D341Med (cell line): ENCODE data around the gene ZNF318.
"Not testable (repeated sequence)": the region's sequence is repeated elsewhere in the genome, so short reads cannot be mapped to it uniquely, and the experiment has no call there.

Experiments used
- DNase-seq: peaks from one replicate; pipeline ENCODE4 v3.0.0; 2012; ENCODE audit warnings: low spot score

ZNF318 gene

DNA sequence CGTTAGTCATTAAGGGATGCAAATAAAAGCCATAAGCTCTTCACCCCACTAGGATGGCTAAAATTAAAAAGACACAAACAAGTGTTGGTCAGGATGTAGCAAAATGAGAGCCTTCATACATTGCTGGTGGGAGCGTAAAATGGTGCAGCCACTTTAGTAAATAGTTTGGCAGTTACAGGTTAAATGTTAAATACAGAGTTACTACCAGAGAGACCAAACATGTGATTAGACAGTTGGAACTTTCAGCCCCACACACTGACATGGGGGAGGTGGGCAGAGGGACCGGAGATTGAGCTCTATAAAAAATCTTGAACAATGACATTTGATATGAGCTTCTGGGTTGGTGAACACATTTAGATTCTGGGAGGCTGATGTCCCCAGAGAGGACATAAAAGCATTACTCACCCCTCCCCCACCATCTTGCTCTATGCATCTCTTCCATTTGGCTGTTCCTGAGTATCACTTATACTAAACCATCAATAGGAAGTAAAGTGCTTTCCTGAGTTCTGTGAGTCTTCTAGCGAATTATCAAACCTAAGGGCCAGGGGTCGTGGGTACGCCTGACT is 20.4 kb upstream of the ZNF318 start:
- DNase-seq, result no peak

DNA sequence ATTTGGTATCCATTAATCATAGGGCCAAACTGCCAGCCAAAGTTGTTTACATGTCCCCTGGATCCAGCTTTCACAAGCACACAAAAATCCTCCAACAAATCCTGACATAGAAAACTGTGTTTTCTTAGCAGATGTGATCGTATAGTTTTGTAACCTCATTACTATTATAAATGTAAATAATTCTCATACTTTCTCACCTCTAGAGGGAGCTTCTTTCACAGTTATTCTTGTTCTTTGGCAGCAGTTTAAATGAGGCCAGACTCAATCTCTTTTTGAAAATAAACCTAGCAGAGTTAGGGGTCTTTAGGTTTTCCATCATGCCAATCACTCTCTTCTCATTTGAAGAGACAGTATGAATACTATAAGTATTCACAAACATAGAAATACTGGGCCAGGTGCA is 17.0 kb upstream of the ZNF318 start:
- DNase-seq, result no peak

GRCh38 chr6:43383021-43383667 is 13.7 kb upstream of the ZNF318 start:
- DNase-seq, result no peak

DNA sequence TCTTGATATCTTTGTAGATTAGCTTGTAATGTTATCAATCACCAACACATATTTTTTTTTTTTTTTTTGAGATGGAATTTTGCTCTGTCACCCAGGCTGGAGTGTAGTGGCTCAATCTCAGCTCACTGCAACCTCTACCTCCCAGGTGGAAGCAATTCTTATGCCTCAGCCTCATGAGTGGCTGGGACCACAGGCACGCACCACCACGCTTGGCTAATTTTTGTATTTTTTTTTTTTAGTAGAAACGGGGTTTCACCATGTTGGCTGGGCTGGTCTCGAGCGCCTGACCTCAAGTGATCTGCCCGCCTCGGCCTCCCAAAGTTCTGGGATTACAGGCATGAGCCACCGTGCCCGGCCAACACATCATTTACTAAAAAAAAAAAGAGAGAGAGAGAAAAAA is 11.4 kb upstream of the ZNF318 start:
- DNase-seq, result not testable (repeated sequence)

GRCh38 chr6:43378631-43379030 is 9.2 kb upstream of the ZNF318 start:
- DNase-seq, result no peak

DNA sequence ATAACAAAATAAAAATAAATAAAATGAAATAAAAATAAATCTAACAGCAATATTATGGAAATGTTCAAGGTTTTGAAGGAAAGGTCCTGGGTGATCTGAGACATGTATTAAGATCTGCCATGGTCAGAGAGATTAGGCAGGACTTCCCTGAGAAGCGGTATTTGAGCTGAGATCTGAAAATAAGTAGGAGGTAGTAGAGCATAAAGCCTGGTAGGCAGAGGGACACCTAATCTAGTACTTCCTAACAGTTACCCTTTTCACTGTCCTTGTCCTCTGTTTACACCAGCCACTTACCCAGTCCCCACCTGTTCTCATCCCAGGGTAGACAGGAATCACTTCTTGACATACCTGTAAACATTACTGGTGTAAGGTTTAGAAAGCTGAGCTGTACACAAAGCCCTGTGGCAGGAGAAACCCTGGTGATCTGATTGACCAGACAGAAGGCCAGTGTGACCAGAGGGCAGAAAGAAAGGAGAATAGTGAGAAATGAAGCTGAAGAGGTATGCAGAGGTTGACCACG is 8.3 kb upstream of the ZNF318 start:
- no peak for DNase-seq

DNA sequence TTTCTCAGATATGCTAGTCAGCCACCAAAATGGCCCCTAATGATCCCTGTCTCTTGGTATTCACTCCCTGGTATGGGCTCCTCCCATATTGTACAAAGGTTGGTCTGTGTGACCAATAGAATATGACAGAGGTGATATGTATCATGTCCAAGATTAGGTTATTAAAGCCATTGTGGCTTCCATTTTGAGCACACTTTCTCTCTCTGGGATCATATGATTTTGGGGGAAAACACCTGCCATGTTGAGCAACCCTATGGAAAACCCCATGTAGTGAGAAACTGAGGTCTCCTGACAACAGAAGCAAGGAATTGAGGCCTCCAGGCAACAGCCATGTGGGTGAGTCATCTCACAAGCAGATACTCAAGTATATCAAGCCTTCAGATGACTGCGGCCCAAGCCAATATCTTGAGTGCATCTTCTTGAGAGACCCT is 7.1 kb upstream of the ZNF318 start:
- no peak for DNase-seq

- no peak for DNase-seq
These were observed 6.2 kb upstream of the ZNF318 start for GRCh38 chr6:43375693-43376092.

- no peak for DNase-seq
These were observed 3.9 kb upstream of the ZNF318 start for GRCh38 chr6:43373252-43373875.

GRCh38 chr6:43370003-43370580 is 645 bp upstream of the ZNF318 start:
- not testable (repeated sequence) for DNase-seq

DNA sequence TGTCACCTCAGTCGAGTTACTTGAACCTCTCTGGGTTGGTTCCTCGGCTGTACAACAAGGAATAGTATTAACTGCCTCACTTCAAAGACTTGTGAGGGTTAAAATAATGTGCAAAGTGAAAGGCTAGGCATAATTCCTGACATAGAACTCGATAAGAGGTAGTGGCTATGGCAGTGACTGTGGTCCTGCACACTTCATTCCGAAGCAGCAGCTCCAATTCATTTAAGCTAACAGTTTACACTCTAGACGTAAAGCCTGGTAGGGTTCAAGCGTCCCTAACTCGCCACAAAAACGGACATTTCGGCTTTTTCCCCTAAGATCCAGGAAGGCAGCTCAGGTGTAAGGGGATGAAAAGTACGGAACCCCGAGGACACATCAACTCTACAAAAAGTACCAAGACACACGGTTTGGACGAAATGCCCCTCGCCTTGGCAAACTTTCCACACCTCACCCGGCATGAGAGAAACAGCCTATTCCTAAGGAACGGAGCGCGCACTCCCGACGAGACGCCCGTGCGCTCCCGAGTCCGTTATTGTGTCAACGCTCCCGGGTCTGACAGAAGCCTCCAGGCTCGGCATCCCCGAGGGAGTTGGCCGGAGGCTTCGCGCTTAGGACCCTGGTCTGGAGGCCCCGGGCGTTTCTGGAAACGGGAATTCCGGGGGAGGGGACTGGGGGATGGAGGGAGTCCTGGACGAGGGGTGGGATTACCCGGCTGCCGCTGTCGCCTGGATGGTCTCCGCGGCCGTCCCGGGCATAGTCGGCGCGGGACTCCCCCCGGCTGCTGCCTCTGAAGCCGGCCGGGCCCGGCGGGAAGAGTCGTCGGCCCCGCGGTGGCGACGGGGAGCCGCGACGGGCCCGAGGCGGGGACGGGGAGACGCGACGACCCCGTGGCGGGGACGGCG is 937 bp downstream of the ZNF318 start:
- DNase-seq, result peak; percentile 74

GRCh38 chr6:43367245-43367984 is 2.0 kb downstream of the ZNF318 start:
- no peak for DNase-seq

DNA sequence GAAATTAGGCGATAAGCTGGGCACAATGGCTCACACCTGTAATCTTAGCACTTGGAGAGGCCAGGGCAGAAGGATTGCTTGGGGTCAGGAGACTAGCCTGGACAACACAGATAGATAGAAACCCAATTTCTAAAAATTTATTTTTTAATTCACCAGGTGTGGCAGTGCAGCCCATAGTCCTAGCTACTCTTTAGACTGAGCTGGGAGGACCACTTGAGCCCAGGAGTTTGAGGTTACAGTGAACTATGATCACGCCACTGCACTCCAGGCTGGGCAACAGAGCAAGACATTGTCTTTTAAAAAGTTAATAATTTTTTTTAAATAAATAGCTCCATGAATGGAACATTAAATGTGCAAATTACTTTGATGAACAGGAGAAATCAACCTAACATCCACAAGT is 8.2 kb downstream of the ZNF318 start:
- no peak for DNase-seq

DNA sequence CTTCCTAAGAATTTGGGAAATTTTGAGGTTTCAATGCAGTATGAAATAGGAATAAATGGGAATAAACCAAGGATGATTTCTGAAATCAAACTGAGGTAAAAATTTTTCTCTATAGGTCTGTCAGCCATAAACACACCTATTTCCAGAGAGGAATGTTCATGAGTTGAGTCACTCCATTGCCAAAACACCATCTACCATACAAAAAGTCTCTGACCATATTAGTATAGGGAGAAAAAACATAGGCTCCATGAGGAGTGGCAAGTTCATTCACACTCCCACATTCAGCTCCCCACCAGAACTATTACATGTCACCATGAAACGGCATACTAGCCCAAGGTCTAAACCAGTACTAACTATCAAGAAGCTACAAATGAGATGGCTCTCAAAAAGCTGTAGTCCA is 9.6 kb downstream of the ZNF318 start:
- DNase-seq, result no peak

DNA sequence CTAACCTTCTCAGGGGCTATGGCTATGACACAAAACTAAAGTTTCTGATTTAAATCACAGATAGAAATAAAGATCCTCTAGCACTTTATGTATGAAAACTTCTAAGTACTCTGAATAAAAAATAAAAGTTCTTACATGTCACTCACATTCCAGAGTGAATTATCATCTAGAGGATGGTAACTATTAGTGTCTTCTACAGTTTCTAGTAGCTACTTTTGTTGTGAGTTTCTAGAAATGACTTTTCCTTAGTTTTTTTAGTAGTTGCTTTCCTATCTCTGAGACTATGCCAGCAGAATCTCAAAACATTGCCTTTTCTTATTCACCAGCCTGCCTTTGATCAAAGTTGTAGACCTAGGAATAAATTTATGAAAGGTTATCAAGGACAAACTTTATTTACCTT is 10.1 kb downstream of the ZNF318 start:
- DNase-seq, result no peak

- peak; percentile 42 for DNase-seq
These were observed 13.4 kb downstream of the ZNF318 start for GRCh38 chr6:43355862-43356590.

GRCh38 chr6:43351951-43352350 is 17.5 kb downstream of the ZNF318 start:
- DNase-seq, result not testable (repeated sequence)

DNA sequence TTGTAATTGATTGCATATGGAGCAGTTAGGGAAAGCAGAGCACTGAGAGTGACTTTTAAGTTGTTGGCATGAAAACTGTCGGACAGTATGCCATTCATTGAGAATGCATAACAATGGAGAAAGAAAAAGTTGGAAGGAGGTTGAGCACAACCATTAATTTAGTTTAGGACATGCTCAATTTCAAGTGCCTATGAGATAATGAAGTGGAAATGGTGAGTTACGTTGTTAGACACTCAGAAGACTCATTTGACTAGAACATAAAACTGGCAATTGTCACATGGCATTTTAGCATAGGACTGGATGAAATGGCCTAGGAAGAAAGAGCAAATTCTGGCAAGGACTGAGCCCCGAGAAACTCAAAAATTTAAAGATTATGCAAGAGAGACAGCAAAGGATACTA is 22.0 kb downstream of the ZNF318 start:
- no peak for DNase-seq

DNA sequence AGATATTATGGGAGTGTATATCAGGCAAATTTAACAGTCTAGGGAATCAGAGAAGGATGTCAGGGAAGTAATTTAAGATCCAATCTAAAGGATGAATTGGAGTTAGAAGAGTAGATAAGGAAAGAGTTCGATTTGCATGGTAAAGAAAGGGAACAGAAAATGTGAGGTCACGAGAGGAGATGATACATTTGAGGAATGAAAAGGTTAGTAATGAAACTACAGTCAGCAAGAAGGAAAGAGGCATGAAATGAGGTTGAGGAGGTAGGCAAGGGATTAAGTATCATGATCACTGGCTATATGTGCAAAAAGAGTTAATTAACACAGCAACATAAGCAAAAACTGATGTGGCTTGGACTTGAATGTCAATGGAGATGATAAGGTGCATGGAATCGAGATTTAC is 22.4 kb downstream of the ZNF318 start:
- DNase-seq, result no peak

DNA sequence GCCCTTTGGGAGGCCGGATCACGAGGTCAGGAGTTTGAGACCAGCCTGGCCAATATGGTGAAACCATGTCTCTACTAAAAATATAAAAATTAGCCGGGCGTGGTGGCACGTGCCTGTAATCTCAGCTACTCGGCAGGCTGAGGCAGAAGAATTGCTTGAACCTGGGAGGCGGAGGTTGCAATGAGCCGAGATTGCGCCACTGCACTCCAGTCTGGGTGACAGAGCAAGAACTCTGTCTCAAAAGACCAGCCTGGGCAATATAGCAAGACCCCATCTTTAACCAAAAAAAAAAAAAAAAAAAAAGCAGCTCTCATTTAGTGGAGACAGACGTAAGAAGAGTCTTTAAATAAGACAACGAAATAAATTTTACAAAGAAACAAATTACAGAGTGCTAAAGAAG is 23.2 kb downstream of the ZNF318 start:
- DNase-seq, result not testable (repeated sequence)

GRCh38 chr6:43339168-43339567 is 30.3 kb downstream of the ZNF318 start:
- no peak for DNase-seq
